Prostate gland (tissue), 2 donors: ENCODE measurements around the gene NR5A1.

ENCODE experiments used
- POLR2A ChIP-seq: fragments of 450-650 bp; IDR thresholded peaks from one replicate; pipeline ENCODE4 v1.6.1; 2016; ENCODE audit warnings: antibody characterized with exemption, mild to moderate bottlenecking
- POLR2AphosphoS5 ChIP-seq: sonication (generic); formaldehyde crosslinking; IDR thresholded peaks from one replicate; pipeline ENCODE4 v1.6.1; 2017; ENCODE audit warnings: antibody characterized with exemption
- TF ChIP-seq, protein P1 (sequence below), 4 experiments: fragments of 200-600 bp in 2 of 4; fragments of 450-650 bp in 2 of 4; sonication (generic) in 2 of 4; IDR thresholded peaks; 1 replicate in 3 of 4; 2 replicates in 1 of 4; pipeline ENCODE4 v1.5.1; 2016 to 2019; ENCODE audit warnings: antibody characterized with exemption in 4 of 4, mild to moderate bottlenecking in 2 of 4, moderate library complexity in 2 of 4

- TF ChIP-seq, protein P1, sequence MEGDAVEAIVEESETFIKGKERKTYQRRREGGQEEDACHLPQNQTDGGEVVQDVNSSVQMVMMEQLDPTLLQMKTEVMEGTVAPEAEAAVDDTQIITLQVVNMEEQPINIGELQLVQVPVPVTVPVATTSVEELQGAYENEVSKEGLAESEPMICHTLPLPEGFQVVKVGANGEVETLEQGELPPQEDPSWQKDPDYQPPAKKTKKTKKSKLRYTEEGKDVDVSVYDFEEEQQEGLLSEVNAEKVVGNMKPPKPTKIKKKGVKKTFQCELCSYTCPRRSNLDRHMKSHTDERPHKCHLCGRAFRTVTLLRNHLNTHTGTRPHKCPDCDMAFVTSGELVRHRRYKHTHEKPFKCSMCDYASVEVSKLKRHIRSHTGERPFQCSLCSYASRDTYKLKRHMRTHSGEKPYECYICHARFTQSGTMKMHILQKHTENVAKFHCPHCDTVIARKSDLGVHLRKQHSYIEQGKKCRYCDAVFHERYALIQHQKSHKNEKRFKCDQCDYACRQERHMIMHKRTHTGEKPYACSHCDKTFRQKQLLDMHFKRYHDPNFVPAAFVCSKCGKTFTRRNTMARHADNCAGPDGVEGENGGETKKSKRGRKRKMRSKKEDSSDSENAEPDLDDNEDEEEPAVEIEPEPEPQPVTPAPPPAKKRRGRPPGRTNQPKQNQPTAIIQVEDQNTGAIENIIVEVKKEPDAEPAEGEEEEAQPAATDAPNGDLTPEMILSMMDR (IDR thresholded peaks at IDR 0.05) = no peak
- TF ChIP-seq POLR2AphosphoS5 = no peak
- TF ChIP-seq POLR2A = no peak
Observed at GRCh38 chr9:124505901-124506346, 1.3 kb downstream of the NR5A1 start.
